Erythroblast (primary cell): ENCODE measurements around the gene CEP85L.

Experiments
- DNase-seq, 2 experiments: peaks; one replicate each; lab custom pipeline; 2025; lab: John Stamatoyannopoulos, UW
- GATA1 ChIP-seq: IDR thresholded peaks from 2 replicates; pipeline ENCODE4 v1.6.1; 2011; ENCODE audit warnings: low read depth, mild to moderate bottlenecking, control low read depth, low read length, moderate library complexity
- POLR2A ChIP-seq: IDR thresholded peaks from 2 replicates; pipeline ENCODE4 v1.6.1; 2011; ENCODE audit warnings: mild to moderate bottlenecking, low read length

CEP85L gene

DNA sequence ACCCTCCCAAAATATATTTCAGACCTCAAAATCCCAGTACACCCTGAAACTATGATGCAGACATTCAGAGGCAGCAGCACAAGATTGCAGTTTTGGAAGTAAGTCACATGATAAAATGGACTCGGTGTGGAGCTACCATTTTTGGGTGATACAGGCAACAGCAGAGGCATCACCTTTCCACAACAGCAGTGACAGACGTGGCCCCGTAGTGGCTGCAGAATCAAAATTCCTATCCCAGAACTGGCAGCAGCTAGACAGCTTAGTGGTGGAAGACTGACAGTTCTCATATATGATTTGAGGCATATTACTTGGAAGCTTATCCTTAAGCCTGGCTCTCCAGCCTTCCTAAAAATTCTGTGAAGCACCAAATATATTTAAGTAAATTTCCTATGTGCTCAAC is 83.4 kb downstream of the CEP85L start:
- TF ChIP-seq GATA1 (no peak), POLR2A (no peak)
- DNase-seq: no peak

DNA sequence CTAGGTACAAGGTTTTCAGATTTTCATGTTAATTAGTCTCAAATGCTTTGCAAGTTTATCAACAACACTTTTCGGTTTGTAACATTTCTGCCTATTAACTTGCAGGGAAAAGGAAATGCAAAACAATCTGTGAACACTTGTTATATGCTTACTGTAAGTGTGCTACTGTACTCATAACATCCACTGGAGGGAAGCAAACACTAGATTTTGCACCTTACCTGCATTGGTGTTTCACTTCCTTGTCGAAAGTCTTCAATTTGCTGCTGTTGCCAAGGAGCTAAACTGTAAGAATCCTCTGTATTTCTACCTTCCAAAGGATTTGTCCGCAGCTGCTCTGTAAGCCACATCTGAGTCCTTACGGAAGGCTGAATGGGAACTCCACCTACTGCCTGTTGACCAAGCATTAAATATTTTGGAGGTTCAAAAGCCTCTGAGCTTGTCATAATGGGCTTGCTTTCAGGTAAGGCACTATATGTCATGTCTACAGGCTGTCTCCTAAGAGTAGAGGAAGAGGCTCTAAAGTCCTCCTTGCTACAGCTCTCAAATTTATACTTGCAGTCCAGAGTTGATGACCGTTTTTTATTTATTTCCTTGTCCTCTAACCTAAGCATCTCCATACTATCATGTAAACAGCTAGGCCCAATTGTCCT is 86.0 kb downstream of the CEP85L start:
- DNase-seq: peak; percentile 38 to 39
- TF ChIP-seq POLR2A (no peak), GATA1 (no peak)

DNA sequence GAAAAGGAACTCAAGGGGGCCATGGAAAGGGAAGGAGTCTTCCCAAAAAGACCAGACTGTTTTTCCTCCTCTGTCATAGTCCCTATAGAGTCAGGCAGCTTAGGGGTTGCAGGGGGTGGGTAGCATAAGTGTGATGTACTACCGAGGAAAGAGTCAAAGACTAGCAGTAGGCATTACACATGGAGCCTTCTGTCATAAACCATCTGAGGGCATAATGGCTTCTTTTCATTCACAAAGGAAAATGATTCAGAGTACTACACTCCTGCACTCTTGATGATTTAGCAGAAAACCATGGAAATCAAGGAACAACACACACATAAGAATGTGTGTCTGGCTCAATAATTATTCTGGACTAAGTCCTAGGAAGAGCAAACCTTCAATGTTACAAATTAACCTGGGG is 88.4 kb downstream of the CEP85L start:
- no peak for TF ChIP-seq GATA1
- TF ChIP-seq POLR2A: no peak
- DNase-seq: no peak

DNA sequence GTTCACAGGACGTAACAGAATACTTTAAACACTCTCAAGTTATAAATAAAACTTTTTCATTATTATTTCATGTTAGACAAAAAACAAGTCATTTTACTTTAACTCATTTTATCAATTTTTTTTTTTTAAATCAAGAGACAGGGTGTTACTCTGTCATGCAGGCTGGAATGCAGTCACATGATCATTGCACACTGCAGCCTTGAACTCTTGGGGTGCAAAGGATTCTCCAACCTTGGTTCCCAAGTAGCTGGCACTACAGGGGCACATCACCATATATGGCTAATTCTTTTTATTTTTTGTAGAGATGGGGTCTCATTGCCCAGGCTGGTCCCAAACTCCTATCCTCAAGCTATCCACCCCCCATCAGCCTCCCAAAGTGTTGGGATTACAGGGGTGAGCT is 89.1 kb downstream of the CEP85L start:
- TF ChIP-seq GATA1 (no peak), POLR2A (no peak)
- DNase-seq: no peak

DNA sequence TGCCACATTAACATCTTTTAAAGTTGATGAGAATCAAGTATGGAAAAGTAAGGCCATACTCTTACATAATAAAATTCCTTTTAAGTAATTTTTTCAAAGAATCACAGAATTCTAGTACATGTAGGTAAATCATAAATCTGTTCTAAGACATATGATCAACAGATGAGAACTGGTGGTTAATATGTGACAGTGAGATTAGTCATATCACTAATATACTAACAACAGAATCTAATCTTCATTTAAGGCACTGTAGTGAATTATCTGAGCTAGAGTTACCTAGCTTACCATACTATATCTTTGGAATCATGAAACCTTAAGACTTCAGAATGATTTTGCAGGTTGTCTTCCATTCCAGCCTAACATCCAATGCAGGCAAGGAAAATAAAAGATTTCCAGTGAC is 91.7 kb downstream of the CEP85L start:
- no peak for TF ChIP-seq POLR2A
- TF ChIP-seq GATA1: no peak
- DNase-seq: no peak

DNA sequence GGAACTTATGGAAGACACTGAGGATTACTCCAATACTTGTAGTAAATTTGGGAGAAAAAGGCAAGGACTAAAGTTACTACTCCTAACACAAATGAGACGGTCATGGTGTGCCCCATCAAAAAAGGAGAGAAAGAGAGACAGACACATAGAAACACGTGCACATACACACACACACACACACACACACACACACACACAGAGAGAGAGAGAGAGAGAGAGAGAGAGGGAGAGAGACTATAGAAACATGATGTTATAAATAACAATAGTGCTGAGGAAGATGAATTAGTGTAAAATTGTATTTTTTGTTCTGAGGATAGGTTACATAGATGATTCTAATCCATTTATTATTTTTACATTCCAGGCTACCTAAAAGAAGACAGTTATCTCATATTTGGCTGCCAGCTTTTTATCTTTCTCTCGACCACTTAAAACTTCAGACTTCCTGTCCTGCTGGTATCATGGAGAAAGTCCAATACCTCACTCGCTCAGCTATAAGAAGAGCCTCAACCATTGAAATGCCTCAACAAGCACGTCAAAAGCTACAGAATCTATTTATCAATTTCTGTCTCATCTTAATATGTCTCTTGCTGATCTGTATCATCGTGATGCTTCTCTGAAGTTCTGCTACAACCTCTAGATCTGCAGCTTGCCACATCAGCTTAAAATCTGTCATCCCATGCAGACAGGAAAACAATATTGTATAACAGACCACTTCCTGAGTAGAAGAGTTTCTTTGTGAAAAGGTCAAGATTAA is 92.8 kb downstream of the CEP85L start:
- no peak for DNase-seq
- TF ChIP-seq GATA1 (no peak), POLR2A (no peak)

- DNase-seq: no peak
- TF ChIP-seq GATA1 (no peak), POLR2A (no peak)
Measured at GRCh38 chr6:118554698-118555097, 96.7 kb downstream of the CEP85L start.

- DNase-seq: no peak
- TF ChIP-seq POLR2A (no peak), GATA1 (no peak)
Measured at GRCh38 chr6:118553132-118553531, 98.3 kb downstream of the CEP85L start.

DNA sequence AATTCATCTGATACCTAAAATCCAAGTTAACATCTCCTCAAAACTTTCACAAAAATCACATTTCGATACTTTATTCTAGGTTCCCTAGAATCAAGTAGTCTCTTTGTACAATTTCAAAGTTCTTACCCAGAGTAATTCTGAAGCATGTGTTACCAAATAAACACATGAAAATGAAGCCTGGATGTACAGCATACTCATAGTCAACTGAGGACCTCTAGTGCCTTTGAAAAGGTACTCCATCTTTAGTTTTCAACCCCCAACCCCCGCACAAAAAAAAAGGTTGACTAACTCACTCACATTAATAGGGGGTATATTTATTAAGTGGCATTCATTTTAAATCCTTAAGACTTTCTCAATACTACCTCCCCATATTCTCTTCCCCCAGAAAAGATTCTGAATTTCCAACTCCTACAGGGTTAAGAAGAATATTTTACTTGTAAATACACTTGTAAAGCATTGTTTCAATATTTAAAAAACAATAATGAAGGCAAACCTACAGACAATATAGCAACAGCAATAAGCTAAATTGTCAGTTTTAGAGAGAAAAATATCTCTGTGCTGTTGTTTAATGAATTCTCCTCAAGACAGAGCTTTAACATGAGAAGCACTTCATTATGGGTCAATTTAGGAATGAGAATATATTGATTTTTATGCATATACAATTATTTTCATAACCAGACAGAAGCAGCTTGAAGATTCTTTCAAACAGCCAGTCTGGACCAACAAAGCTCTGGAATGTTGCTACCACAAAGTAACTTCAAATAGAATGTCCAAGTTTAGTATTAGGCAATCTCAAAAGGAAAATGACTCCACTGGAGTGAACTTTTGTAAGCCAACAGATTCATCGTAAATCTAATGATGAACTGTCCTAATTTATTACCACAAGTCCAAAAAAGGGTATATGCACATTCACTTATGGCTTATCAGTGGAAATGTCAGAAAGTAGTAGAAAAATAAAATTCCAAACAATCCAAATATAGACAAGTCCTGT is 100.0 kb downstream of the CEP85L start:
- DNase-seq: peak; percentile 53 to 60
- TF ChIP-seq GATA1 (no peak), POLR2A (no peak)

- no peak for DNase-seq
- TF ChIP-seq GATA1 (no peak), POLR2A (no peak)
Measured at GRCh38 chr6:118548613-118549012, 102.8 kb downstream of the CEP85L start.

- no peak for TF ChIP-seq POLR2A
- TF ChIP-seq GATA1: no peak
- DNase-seq: peak in 1 of 2 experiments; percentile 3
Measured at GRCh38 chr6:118548136-118548535, 103.3 kb downstream of the CEP85L start, which contains the start of gene PLN. TSS of gene PLN (plus strand) at chr6:118548296. CDS start at chr6:118558922, 10,626 bp downstream.

- no peak for DNase-seq
- TF ChIP-seq GATA1 (no peak), POLR2A (no peak)
Measured at GRCh38 chr6:118546880-118547218, 104.5 kb downstream of the CEP85L start.

DNA sequence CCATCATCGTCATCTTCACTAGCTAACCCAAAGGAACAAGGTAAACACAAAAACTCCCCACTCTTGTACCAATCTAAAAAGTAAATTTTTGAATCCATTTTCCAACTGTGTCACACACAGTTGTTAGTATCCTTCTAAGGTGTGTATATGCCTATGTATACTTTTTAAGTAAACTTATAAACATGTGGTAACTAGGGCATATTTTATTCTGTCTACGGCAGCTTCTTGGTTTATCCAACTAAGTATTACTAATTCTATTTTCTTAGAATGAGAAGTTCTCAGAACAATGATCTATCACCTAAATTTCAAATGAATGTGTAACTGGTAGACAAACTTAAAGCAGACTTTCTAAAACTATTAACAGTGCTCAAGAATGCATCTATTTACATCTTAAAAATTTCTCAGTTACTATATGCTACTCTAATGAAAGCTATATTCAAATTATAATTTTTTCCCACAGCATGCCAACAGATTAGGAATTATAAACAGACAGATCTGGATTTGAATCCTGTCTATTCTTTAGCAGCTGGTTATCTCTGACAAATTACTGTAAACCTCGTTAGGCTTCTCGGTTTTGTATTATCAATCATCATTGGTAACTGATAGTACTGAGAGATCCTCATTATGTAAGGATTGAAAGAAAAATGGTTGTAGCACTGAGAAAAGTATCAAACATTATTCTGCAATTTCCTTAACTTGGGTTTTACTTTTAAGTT is 105.1 kb downstream of the CEP85L start:
- TF ChIP-seq POLR2A: no peak
- TF ChIP-seq GATA1: no peak
- DNase-seq: no peak

DNA sequence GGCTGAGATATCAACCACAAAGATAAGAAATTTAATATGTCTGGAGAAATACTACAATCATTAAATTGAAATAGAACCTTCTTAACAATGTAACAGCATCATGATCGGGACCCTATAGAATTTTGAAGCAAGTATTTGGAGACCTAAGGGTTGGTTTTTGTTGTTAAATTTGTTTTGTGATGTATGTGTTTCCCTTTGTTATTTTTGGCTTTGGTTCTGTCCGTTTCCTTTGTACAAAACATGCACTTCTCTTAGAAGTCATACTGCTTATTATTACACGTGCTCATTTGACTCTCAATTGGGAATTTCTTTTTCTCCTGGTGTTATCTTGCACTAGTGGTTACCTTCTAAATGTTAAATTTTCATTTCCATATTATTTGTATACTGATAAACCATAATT is 107.3 kb downstream of the CEP85L start:
- no peak for DNase-seq
- no peak for TF ChIP-seq POLR2A
- no peak for TF ChIP-seq GATA1
